Measurements from ENCODE around the gene COL5A1.

GRCh38 chr9:134846699-134847098, 205.1 kb downstream of the COL5A1 start:
- TF ChIP-seq YY1 (IDR thresholded peaks at IDR 0.05; ENCODE audit: insufficient read depth, insufficient read length) (no peak), SUZ12 (IDR thresholded peaks at IDR 0.05; ENCODE audit: extremely low read depth, insufficient read depth, insufficient read length) (no peak), ZNF274 (IDR thresholded peaks at IDR 0.05; ENCODE audit: low read depth, low read length) (no peak)
